RKO (cell line): ENCODE data around the gene WDR64.
"Not testable (repeated sequence)": the region's sequence is repeated elsewhere in the genome, so short reads cannot be mapped to it uniquely, and the experiment has no call there.

ENCODE experiments used
- DNase-seq: peaks from one replicate; pipeline ENCODE4 v3.0.0-alpha.2; 2016; ENCODE audit warnings: low spot score

The WDR64 gene

GRCh38 chr1:241800640-241801039 is 148.6 kb downstream of the WDR64 start:
- no peak for DNase-seq

GRCh38 chr1:241802863-241803262 is 150.8 kb downstream of the WDR64 start:
- no peak for DNase-seq

DNA sequence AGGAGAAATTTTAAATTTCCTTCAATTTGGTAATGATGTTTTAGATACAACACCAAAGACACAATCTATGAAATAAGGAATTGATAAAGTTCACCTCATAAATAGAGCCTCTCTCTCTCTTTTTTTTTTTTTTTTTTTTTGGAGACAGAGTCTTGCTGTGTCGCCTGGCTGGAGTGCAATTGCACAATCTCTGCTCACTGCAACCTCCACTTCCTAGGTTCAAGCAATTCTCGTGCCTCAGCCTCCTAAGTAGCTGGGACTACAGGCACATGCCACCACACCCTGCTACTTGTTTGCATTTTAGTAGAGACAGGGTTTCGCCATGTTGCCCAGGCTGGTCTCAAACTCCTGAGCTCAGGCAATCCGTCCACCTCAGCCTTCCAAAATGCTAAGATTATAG is 152.6 kb downstream of the WDR64 start:
- DNase-seq = not testable (repeated sequence)

DNA sequence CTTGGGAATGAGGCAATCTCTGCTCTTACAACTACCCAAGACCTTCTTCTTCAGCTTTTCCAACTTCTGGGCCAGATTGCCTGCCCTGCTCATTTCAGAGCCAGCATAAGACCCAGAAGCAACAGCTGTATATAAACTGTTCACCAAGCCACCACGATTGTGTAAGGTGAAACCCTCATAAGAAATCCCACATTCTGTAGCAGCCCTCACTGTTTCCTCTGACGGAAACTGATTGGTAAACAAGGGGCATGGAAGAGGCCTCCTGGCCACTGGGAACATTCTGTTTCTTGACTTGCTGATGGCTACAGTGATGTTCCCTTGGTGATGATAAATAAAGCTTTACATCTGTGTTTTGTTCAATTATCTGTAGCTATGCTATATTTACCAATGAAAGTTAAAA is 156.2 kb downstream of the WDR64 start:
- DNase-seq = no peak

GRCh38 chr1:241810769-241811405 is 158.8 kb downstream of the WDR64 start:
- DNase-seq = no peak

DNA sequence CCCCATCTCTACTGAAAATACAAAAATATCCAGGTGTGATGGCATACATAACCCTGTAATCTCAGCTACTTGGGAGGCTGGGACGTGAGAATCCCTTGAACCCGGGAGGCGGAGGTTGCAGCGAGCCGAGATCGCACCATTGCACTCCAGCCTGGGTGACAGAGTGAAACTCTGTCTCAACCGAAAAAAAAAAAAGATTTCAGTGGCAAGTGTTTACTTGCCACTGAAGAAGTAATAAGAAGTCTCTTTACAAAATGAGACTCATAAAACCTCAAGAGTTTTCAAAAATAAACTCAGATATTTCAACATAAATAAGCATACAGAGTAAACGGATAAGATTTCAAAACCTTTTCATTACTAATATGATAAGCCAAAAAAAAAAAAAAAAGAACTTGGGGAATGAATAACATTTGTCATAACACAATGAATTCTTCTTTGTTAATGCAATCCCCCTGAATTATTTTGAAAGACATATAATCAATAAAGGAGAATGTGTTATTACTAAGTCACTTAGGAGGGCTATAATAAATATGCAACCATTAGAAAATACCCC is 161.8 kb downstream of the WDR64 start:
- no peak for DNase-seq

DNA sequence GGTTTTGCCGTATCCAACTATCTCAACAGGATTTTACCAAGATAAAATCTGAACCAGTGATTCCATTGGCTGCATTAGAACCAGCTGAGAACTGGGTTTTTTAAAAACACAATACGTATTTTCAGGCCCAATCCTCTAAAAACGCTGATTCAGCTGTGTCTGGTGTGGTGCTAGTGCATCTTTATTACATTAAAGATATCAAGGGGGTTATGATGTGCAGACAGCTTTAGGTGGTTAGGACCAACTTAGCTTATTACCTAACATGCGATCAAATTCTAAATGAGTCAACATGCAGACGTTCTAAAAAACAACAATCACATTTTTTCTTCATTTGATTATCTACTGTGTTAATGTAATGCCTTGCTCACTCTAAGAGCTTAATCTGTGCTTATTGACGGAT is 163.9 kb downstream of the WDR64 start:
- no peak for DNase-seq

DNA sequence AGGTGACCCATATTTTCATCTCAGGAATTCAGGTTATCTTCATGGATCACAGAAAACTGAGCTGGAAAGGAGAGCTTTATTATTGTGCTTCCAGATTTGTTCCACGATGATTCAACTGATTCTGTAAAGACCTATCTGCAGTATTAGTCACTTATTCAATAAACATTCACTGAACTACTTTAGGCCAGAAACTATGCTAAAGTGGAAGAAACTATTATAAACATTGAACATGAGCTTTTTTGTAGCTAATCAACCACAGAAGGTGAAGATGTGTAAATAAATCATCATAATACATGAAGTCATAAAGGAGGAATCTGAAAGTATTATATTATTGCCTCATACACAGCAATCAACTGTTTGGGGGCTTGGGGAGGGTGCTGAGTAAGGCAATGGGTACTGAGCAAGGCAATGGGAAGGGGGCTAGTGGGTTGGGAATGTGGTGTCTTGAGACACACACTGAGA is 165.3 kb downstream of the WDR64 start:
- no peak for DNase-seq

DNA sequence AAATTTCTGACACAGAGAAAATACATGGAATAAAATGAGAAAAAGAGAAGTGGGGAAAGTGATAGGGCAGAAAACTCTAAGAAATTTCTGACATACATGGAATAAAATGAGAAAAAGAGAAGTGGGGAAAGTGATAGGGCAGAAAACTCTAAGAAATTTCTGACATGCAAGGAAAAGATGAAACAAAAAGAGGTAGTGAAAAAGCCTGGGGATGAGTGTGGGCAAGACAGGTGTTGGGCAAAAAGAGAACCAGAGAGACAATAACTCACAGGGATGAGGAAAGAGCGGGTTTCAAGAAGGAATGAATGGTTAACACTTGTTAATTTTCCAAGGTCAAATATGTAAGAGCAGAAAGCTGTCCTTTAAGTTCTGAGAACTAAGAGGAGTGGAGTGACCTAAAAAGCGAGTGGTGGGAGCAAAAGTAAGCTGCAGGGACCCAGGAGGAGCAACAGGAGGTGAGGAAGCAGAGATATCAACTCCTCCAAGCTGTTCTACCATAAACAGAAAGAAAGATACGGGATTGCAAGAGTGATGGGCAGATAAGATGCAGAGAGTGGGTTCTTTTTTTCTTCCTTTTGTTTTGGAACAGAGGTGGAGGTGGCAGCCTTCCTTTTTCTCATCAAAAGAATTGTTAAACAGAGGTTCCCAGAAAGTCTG is 166.0 kb downstream of the WDR64 start:
- DNase-seq = no peak

GRCh38 chr1:241819340-241819866 is 167.3 kb downstream of the WDR64 start:
- no peak for DNase-seq

DNA sequence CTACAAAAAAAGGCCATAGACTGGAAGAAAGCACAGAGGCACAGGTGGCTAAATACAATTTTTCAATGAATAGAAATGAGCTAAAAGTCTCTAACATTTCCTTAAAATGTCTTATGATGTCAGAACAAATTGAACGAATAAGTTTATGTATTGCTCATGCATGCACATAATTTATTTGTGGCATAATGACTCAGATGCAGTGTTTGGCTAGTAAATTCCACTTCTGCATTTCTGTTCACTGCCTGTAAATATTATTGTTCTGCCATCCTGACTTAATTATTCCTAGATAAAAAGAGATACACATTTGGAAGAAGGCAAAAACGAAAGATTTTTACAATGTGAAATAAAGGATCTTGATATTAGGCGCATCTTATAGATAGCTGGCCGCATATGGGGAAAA is 169.3 kb downstream of the WDR64 start:
- DNase-seq = peak; percentile 34

DNA sequence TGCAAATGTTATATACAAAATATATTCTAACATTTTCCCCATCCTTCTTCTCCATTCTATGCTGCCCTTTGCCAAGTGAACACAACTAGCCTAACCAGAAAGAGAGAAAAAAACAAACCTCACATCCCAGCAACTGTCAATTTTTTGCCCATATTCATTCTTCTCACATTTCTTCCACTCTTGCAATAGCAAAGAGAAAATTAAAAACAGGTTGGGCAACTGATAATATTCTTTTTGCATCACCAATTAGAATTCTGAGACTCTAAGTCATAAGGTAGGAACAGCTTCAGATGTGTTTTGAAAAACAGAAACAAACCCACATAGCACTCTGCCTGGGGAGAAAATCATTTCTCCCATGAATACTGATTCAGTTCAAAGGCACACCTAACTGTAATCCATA is 170.8 kb downstream of the WDR64 start:
- no peak for DNase-seq

GRCh38 chr1:241823925-241824324 is 171.8 kb downstream of the WDR64 start:
- no peak for DNase-seq

GRCh38 chr1:241825581-241825980 is 173.5 kb downstream of the WDR64 start:
- DNase-seq = no peak

DNA sequence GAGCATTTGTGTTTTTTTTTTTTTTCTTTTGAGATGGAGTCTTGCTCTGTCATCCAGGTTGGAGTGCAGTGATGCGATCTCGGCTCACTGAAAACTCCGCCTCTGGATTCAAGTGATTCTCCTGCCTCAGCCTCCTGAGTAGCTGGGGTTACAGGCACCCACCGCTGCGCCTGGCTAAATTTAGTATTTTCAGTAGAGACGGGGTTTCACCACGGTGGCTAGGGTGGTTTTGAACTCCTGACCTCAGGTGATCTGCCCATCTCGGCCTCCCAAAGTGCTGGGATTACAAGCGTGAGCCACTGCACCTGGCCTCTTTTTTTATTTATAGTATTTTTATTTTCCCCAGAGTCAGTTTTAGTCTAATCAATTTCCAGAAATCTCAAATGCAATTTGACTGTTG is 174.5 kb downstream of the WDR64 start:
- not testable (repeated sequence) for DNase-seq

- DNase-seq = no peak
Observed at GRCh38 chr1:241827264-241827663, 175.2 kb downstream of the WDR64 start.

GRCh38 chr1:241828463-241829021 is 176.5 kb downstream of the WDR64 start:
- DNase-seq = peak; percentile 54

DNA sequence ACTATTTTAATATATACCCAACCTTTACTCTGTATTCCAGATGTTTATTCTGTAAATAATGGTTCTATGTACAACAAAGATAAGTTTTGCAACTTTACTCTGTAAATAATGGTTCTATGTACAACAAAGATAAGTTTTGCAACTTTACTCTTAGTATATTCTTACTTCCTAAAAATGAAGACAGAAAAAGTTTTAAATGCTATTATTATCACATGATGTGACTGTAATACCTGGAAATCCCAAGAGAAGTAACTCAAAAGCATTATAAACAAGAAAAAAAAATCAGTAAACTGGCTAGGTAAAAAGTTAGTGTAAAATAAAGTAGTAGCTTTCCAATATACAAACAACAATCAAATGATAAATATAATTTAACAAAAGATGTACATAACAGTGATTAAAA is 177.4 kb downstream of the WDR64 start:
- no peak for DNase-seq

- peak; percentile 74 for DNase-seq
Observed at GRCh38 chr1:241834733-241835377, 182.8 kb downstream of the WDR64 start.

DNA sequence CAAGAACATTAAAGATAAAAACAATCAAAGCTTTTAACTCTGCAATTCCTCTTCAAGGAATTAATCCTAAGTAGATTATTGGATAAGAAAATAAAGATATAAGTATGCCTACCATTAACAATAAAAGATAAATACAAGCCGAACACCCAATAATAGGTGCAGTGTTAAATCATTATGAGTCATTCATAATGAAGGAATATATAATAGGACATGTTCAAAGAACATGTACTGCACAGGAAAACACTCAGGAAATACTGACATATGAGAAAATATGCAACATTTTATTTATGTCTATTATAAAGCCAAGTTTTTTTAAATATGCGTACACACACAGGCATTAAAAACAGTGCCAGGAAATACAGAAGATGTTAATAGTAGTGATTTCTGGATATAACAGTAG is 184.9 kb downstream of the WDR64 start:
- no peak for DNase-seq

- DNase-seq = no peak
Observed at GRCh38 chr1:241837416-241837815, 185.3 kb downstream of the WDR64 start.

DNA sequence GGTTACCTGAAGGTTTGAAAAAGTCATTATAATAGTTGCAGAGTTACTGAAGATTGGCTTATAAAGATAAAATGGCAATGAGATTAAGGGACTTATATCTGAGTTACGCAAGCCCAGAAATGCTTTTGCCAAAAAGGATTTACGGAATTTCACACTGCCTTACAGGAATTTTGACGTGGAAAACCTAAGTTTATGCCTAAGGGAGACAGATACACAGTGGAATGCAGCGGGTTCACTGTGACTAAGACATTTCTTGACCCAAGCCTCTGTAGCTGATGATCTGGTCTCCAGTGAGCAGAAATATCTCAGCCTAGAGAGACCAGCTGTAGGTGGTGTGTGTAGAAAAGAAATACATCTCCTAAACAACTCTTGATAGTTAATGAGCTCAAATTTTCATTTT is 185.8 kb downstream of the WDR64 start:
- no peak for DNase-seq

GRCh38 chr1:241838897-241839296 is 186.8 kb downstream of the WDR64 start:
- DNase-seq = no peak
